GM23248 (cell line): Measurements from ENCODE around the gene LRRK2.

Experiments
- EZH2 ChIP-seq: fragments of 200-600 bp; sonication (generic); IDR thresholded peaks from 2 replicates; pipeline ENCODE4 v1.6.1; 2018; ENCODE audit warnings: antibody characterized with exemption, mild to moderate bottlenecking; ENCODE audit not compliant: insufficient read depth, poor library complexity, severe bottlenecking
- EZH2phosphoT487 ChIP-seq: fragments of 200-600 bp; sonication (generic); IDR thresholded peaks from 2 replicates; pipeline ENCODE4 v1.6.1; 2018; ENCODE audit warnings: antibody characterized with exemption, moderate library complexity, mild to moderate bottlenecking, low read depth; ENCODE audit not compliant: insufficient read depth

- TF ChIP-seq EZH2 (no peak), EZH2phosphoT487 (no peak)
Measured at GRCh38 chr12:40240779-40241178, 16.0 kb downstream of the LRRK2 start.
